Measurements from ENCODE around the gene MLF2.

DNA sequence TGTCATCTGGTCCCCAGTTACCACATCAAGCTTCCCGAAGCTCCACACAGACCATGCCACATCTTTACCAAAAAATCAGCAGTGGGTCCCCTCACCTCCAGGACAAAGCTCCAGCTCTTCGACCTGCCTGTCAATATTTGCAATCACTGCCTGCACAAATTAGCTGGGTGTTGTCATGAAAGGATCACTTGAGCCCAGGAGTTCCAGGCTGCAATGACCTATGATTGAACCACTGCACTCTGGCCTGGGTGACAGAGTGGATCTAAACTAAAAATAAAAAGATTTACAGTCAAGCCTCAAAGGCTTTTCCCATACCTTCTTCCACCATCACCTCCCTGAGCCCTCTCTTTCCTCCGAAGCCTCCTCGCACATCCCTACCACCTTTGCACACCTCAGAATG, 43.6 kb upstream of the MLF2 start:
- TF ChIP-seq TCF7L2 (IDR thresholded peaks at IDR 0.05; ENCODE audit: low read depth, low read length), result no peak
- TF ChIP-seq, protein P1, sequence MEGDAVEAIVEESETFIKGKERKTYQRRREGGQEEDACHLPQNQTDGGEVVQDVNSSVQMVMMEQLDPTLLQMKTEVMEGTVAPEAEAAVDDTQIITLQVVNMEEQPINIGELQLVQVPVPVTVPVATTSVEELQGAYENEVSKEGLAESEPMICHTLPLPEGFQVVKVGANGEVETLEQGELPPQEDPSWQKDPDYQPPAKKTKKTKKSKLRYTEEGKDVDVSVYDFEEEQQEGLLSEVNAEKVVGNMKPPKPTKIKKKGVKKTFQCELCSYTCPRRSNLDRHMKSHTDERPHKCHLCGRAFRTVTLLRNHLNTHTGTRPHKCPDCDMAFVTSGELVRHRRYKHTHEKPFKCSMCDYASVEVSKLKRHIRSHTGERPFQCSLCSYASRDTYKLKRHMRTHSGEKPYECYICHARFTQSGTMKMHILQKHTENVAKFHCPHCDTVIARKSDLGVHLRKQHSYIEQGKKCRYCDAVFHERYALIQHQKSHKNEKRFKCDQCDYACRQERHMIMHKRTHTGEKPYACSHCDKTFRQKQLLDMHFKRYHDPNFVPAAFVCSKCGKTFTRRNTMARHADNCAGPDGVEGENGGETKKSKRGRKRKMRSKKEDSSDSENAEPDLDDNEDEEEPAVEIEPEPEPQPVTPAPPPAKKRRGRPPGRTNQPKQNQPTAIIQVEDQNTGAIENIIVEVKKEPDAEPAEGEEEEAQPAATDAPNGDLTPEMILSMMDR (IDR thresholded peaks at IDR 0.05), result no peak
